Pulmonary artery endothelial cell (primary cell): ENCODE measurements around the gene TTC12. TPM values are rescaled to one million over a fixed set of nuclear protein-coding genes. Genes with fewer than 3 reads are reported as not detected.

Experiments used
- DNase-seq: peaks from one replicate; pipeline ENCODE4 v3.0.0-alpha.2; 2011; ENCODE audit warnings: low read depth, low spot score
- total RNA-seq: library from RNA; depleted of rRNA; stranded (reverse); fragments of >200 nt; gene quantifications from 2 replicates; pipeline ENCODE4 v1.2.3, GENCODE V29; 2014

The TTC12 gene
- total RNA-seq, 1 donor from 2014 or later, result 6.3 TPM

DNA sequence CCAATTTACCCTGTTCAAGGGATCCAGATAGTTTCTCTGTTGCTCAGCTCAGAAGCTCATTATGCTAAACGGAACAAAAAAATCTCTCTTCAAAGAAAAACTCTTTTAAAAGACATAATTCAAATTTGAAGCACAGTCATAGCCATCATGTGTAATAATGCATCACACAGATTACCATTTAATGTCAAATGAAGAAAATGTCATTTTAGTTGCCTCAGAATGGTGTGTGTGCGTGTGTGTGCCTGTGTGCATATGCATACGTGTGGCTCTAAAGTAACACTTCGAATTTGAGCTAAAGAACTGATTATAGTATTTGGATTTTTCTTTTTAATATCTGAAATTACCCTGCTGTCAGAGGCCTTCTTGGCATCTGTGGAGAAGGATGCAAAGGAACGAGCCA is 9.9 kb downstream of the TTC12 start:
- DNase-seq, result no peak

DNA sequence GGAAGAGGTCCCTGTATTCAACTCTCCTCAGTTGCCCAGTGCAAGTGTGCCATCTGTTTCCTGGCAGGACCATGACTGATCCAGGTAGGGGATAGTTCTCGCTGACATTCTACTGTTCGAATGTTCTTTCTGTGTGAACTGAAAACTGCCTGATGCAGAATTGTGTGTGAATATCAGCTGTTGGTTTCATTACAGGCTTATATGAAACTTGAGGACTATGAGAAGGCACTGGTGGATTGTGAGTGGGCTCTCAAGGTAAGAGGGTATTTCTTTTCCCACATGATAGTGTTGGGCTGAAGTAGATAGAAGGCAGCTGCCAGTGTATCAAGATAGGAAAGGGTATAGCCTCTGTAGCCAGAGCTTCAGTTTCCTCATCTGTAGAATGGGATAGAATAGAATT is 15.3 kb downstream of the TTC12 start:
- no peak for DNase-seq

DNA sequence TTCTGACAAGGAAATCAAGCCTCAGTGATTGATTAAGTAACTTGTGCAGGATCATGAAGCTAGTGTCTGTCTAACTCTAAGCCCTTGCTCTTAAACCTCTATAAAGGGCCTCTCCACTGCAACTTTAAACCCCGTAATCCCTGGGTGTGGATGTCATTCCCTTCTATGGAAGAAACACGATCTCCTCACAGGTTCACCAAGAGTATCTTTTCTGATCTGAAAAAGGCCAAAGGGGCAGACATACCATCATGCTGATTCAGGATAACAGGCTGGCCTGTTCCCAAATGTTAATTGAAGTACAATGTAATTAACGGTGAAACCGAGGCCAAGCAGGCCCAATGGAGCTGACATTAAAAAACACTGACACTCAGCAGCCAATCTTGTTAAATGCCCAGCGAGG is 17.1 kb downstream of the TTC12 start:
- DNase-seq, result no peak

DNA sequence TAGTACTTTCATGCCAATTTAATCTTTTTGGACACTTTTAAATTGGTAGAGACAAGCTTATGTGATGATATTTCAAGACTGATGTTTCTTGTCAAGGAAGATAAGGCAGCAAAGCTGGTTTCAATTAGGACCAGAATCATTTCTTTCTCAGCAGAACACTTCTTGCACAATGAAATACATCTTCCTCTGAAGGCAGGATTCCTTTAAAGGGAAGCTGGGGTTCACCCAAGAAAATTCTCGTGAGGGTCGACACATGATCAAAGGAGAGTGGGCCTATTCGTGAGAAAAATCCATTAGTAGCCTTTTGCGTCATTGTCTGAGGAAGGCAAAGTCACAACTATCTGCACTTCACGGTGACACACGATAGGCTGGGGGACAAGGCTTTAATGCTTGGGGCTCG is 17.6 kb downstream of the TTC12 start:
- no peak for DNase-seq

DNA sequence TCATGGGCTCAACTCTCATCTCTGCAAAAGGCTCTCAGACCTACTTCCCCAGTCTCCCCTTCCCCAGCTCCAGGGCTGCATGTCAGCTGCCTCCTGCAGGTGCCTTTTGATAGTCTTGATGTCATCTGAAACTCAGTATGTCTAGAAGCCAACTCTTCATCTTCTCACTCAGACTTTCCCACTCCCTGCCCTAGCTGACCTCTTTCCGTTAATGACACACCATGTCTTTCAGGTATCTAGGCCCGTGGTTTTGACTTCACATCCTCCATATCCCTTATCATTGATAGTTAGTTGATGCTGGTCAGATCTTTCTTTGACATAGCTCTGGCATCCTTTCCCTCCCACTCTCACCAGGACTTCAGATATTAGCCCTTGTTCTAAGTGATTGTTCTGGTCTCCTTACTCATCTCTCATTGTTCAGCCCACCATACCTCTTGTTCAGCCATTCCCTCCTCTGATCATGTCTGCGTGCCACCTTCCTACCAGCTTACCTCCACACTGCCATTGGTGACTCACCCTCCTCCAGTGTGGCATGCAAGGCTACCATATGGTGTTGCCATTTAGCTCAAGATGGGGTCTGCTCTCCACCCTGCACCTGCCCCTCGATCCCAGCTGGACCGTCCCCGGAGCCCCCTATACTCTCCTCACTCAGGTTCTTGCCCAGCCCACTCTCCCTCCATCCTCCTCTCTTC is 18.4 kb downstream of the TTC12 start:
- no peak for DNase-seq

DNA sequence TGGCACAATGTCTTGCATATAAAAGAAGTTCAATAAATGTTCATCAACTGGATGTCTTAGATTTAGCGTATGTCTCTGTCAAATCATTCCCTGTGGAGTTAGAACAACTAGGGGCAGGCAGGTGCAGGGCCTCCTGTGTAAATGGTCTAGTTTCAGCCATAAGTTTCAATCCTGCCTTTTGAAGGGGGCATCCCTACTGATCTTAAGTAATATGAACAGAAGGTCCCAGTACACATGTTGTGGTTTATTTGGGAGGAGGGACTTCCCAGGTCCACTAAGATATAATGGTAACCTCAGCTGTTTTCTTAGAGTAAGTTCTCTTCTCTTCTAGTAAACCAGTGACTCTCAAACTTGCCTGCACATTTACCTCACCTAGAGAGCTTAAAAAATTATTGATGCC is 19.8 kb downstream of the TTC12 start:
- no peak for DNase-seq

DNA sequence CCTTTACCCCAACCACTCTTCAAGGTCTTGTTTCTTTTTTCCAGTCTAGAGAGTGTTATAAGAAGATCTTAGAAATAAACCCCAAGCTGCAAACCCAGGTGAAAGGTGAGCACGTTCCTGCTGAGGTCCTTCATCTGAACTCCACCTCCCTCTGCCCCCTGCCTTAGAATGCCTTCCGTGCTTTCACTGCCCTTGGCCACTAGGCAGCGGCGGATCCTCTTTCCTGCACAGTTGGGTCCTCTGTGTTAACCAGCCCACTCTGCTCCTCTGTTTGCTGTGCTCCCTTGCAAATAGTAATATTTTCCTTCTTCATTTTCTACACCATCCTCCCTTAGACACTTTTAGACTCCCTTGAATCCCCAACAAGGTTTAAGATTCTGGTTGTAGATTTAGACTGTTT is 24.3 kb downstream of the TTC12 start:
- no peak for DNase-seq

DNA sequence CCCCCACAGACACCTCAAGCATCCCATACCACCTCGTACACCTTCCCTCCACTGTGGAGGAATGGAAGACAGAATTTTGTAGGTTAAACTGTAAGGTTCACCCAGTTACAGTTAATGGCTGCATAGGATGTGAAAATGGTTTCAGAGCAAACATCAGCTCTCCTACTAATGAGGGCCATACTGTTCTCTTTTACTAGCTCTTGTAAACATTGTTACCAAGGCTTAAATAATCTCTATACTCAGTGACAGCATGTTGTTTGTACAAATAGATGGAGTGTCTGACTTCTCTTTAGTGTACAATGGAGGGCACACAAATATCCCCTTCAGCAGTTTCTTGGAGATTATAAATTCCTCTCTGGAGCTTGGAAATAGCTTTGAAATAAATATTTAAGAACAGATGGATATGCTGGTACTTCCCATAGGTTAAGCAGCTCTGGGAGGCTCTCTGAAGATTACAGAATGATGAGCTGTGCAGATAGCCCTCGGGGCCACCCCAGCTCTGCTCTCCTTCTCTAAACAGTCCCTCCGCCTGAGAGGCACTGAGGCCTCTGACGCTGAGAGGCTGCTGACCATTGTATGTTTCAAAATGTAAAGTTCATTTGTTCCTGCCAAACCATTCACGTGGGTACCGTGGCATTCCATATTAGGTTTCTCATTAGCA is 25.7 kb downstream of the TTC12 start:
- no peak for DNase-seq

DNA sequence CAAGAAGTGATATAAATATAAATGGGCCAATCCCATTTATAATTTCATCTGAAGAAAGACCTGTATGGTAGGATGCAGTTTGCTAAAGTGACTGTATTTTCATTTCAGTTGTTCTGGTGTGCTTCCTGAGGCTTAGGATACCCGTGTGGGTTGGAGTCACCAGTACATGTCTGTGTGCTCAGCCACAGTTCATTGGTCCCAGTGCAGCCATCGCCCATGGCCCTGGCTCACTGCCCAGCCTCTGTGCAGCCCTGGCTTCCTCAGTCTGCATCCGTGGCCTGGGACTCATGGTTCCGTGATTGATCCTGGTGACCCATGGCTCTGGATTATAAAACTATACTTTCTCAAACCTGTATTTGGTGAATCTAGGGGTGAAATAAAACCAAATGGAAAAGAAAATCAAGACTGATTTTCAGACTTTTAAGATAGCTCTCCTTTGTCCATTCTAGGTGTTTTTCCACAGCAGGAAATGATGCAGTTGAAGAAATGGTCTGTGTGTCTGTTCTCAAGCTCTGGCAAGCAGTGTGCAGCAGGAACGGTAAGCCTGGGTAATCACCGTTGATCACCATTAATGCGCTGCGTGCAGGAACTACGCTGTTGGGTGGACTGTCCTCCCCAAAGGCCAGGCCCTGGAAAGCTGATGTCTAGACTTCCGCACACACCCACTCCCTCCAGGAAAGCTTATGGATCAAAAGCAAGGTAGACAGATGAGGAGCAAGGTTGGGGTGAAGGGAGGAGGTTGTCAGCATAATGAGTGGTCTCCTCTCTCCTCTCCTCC is 27.2 kb downstream of the TTC12 start:
- no peak for DNase-seq

DNA sequence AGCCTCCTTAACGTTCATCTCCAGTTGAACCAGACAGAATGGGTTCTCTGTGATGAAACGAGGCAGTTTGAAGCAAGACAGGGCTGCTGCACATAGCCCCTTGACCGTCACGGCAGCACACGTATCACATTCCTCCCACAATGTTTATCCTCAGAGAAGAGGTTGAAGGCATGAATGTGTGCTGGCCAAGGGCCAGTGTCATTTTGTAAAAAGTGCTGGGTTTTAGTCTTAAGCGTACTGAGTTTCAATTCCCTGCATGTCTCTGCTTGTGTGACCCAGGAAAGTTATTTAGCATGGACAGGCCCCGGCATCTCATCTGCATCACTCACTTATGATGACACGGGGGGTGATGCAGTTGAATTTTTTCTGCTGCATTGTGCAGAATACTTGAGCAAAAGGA is 31.6 kb downstream of the TTC12 start:
- no peak for DNase-seq

DNA sequence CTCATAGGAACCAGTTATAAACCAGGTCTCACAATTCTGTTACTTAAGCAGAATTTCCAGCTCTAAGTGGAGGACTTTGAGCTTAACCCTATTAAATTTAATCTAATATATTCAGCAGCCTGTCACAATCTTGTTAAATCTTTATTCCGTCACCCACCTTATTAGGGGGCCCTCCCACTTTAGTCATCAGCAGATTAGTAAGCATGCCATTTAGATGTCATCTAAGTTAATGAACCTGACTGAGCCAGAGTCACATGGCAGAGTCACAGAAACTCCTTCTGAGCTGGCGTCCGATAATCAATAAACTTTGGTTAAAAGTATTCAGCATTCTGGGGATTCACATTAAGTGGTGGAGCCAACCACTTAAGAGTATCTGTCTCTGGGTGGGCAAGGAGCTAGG is 35.1 kb downstream of the TTC12 start:
- DNase-seq, result no peak

DNA sequence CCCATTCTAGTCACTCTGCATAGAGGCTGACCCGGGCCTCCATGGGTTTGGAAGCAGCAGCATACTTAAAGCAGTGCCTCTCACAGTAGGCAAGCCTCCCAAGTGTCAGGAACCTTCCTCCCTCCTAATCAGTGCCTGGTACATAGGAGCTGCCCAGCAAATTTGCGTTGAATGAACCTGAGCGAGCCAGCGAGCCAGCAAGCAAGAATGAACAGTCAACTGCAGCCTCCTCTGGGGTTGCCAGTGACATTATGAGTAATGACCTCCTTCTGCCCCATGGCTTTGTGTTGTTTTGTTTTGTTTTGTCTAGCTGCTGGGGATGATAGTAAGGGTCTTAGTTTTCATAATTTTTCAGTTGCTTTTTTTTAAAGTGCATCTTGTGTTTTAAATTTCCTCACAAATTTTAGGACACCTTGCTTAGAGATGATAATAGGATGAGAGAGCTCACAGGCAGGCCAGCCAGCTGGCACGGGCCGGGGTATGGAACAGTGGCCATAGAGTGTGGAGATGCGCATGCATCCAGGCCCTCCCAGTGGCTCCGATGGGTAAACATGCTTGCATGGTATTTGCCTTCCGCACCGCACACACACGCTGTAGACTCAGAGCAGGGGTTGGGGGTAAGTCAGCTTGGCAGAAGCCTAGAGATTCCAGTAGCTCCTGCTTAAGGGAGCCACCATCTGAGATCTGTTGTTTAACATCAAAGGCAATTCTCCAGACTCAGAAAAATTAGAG is 36.1 kb downstream of the TTC12 start:
- no peak for DNase-seq

DNA sequence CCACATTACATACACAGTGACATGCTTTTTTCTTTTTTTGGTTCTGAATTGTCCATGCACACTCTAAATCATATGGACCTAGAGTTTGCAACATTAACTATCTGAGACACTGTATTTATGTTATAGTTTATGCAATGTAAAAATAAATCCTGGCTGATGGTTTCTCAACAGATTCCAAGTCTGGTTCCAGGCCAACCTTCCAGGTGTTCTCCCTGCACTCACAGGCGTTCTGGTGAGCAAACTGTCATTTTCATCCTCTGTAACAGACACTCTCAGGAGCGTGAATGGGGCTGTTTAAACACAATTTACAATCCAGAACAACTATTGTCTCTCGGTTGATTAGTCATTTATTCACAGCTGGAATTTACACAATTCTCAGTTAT is 36.7 kb downstream of the TTC12 start:
- DNase-seq, result no peak

DNA sequence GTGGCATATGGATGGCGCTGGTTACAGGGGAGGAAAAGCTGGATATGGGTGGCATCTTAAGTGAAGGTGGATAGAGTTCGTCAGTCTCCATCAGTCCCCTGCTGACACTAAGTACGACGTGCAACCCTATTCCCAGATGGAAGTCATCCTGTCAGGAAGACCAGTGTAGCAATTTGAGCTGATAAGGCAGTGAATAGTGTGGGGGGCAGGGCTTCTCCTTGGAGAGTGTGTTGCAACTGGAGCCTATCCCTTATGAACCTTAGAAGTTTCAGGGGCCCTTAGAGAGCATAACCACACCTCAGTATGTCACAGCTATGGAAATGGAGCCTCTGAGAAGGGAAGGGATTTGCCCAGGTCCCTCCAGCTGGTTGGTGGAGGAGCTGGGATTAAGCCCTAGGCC is 37.1 kb downstream of the TTC12 start:
- DNase-seq, result no peak

DNA sequence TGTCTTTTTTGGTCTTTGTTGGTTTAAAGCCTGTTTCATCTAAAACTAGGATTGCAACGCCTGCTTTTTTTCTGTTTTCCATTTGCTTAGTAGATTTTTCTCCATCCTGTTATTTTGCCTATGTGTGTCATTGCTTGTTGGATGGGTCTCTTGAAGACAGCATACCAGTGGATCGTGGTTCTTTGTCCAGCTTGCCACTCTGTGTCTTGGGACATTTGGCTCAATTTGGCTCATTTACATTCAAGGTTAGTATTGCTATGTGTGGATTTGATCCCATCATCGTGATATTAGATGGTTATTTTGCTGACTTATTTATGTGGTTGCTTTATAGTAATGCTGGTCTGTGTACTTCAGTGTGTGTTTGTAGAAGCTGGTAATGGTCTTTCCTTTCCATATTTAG is 41.8 kb downstream of the TTC12 start:
- no peak for DNase-seq

DNA sequence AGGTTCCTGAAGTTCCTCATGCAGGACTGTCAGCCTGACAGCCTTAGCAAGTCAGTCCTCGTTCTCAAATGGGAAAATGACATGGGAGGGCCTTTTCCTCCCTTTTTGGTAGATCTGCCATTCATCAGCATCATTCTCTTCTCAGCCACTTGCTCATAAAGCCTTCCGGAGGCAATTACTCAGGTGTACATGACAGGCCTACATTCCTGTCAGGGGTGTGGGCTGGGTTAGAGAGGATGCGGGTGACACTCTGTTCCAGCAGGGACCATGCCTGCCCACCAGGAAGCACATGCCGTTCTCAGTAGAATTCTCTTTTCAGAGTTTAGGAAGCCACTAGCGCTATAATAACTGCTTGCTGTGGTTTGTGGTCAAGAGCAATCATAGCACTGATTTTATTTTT is 49.0 kb downstream of the TTC12 start:
- DNase-seq, result no peak

DNA sequence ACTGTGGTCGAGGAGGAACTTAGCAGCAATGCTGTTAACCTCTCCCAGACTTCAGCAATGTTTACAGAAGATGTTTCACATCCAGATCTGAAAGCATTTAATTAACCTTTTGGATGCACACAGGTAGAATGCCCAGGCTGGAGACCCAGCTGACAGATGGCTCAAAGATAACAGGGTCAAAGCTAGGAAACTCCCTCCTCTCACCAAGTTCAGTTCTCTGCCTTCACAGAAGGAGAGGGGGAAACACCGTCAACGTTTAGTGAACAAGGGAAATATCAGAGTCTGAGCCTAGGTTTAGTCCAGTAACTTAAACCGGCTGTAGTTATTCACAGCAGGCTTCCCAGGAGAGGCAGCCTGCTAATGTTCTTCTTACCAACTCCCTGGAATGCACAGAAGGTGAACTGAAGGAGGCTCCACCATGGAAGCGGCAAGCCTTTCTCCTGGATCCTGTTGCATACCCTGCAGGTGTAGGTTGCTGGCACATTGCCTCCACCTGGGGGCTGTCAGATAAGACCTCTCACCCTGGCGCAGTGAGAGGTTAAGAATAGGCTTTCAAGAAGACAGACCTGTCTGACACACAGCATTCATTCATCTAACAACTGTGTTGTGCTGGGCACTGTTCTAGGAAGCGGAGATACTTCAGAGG is 49.7 kb downstream of the TTC12 start:
- DNase-seq, result no peak

DNA sequence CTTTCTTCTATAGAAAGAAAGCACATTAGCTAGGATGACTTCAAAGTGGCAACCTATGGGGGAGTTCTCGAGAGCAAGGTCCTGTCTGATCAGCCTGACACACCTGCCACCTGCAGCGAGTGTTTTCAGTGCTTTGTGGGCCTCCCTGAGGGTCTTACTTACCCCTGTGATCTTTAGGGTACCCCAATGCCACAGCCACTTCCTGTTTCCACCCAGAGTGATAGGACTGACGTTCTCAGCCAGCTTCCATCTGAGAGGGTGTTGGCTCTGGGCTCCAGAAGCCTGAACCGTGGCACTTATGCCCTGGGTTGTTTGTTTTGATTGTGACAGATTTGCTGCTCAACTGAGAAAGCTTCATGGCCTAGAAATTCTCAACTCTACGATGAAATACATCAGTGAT is 51.5 kb downstream of the TTC12 start:
- DNase-seq, result no peak

DNA sequence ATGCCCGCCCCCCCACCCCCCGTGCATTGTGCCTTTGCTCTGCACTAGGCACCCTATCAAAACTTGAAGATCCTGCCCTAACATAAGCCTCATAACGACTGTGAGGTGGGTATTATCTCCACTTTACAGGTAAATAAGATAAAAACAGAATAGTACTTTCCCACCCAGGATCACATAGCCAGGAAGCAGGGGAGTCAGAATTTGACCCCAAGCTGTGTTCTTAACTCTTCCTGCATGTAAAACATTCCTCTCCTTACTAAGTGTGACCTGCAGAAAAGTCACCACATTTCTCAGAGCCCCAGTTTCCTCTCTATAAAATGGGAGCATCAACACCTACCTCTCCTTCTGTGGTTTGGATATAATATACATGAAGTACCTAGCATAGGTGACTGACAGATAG is 55.0 kb downstream of the TTC12 start:
- no peak for DNase-seq

DNA sequence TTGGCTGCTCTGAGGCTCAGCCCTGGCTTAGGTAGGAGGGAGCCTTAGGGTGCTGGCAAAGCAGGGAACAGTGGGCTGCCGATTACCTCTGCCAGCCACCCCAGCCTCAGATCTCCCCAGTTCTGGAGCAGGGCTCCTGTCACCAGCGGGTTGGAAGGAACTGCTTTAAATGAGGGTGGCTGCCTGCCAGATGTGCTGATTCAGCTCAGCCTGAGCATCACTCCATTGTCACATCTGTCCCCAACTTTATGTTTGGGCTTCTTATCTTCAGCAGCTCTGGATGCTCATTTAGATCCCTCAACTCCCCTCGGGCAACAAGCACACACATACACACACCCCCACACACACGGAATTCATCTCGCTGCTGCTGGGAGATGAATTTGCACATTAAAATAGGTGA is 56.3 kb downstream of the TTC12 start:
- DNase-seq, result no peak

DNA sequence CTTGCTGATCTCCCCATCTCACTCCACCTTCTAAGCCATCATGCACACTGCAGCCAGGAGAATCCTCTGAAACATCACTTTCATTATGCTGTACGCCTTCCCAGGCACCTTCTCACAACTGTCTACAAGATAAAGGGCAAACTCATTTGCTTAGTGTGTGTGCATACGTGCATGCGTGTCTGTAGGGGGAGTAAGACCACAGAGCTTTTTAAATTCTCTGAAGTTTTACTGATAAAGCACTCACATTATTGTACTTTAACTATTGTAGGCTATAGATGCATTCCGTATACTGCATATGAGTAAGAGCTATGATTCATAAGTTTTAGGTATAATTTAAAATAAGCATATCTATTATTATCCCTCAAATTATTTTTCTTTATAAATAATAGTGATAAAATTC is 57.9 kb downstream of the TTC12 start:
- no peak for DNase-seq

DNA sequence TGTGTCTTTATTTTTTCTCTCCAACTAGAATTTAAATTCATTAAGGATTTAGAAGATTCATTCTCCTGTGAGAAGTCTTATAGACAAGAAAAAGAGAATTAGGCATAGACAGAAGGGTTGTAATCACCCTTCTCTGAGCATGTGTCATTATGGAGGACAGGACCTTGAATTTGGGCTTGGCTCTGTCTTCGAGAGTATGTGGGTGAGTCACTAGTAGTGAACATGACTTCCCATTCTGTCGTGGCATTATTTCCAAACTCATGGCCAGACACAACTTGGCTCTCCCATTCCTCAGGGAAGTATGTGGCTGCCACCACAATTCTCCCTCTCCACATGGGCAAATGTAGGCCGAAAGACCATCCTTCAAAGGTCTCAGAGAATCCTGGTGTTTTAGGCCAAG is 58.9 kb downstream of the TTC12 start:
- no peak for DNase-seq
